A549 (cell line): ENCODE measurements around the gene PTPN12. TPM values are rescaled to one million over a fixed set of nuclear protein-coding genes. Genes with fewer than 3 reads are reported as not detected.
"Not testable (repeated sequence)": the region's sequence is repeated elsewhere in the genome, so short reads cannot be mapped to it uniquely, and the experiment has no call there.

Experiments
- ATAC-seq, 2 experiments: fragments of 200-7000 bp in 1 of 2; fragments of >200 bp in 1 of 2; cut with Nextera tagmentation in 1 of 2; cut with Tn5 transposase in 1 of 2; 3 replicates each; pipeline versions ENCODE4 v1.8.0 to v1.9.1; 2018 to 2020; ENCODE audit warnings: mild to moderate bottlenecking in 1 of 2, moderate library complexity in 1 of 2
- CTCF ChIA-PET: fragments of 300-600 bp; sonication (Branson Sonifier 250); formaldehyde crosslinking; extraction: SDS; loops from one replicate; lab custom pipeline; 2021; ENCODE audit warnings: antibody characterized with exemption, inconsistent platforms; lab: Yijun Ruan, JAX
- POLR2A ChIA-PET: fragments of 350-600 bp; formaldehyde crosslinking; extraction: SDS; loops from one replicate; lab custom pipeline; 2021; ENCODE audit warnings: antibody characterized with exemption, inconsistent platforms; lab: Yijun Ruan, JAX
- DNase-seq, 2 experiments: peaks; one replicate each; pipeline versions ENCODE4 v3.0.0 to v3.0.0-alpha.2; 2011 to 2016; ENCODE audit warnings: low read depth in 1 of 2, low spot score in 1 of 2
- FAIRE-seq: peaks from 2 replicates; lab custom pipeline; 2011; peaks lifted over from hg19 to GRCh38; lab: Jason Lieb, UNC
- H3K27ac ChIP-seq, 2 experiments: fragments of >200 bp; sonication (Bioruptor Twin); formaldehyde crosslinking; 3 replicates each; pipeline ENCODE4 v1.5.1; 2016 to 2017
- H3K4me1 ChIP-seq: fragments of >200 bp; sonication (Bioruptor Twin); formaldehyde crosslinking; 3 replicates; pipeline ENCODE4 v1.6.1; 2016
- H3K4me2 ChIP-seq: fragments of >200 bp; sonication (Bioruptor Twin); formaldehyde crosslinking; 3 replicates; pipeline ENCODE4 v1.6.1; 2016
- H3K4me3 ChIP-seq: fragments of >200 bp; sonication (Bioruptor Twin); formaldehyde crosslinking; 3 replicates; pipeline ENCODE4 v1.5.1; 2016
- H3K9me3 ChIP-seq: fragments of >200 bp; sonication (Bioruptor Twin); formaldehyde crosslinking; 3 replicates; pipeline ENCODE4 v1.6.1; 2016
- BHLHE40 ChIP-seq: IDR thresholded peaks from 2 replicates; pipeline ENCODE4 v1.6.1; 2012; ENCODE audit warnings: low read depth, low read length, inconsistent platforms
- CBX8 ChIP-seq: fragments of 200-600 bp; sonication (generic); IDR thresholded peaks from 2 replicates; pipeline ENCODE4 v1.6.1; 2016
- CEBPB ChIP-seq, 2 experiments: fragments of >200 bp in 1 of 2; sonication (Bioruptor Twin) in 1 of 2; formaldehyde crosslinking in 1 of 2; IDR thresholded peaks; 2 replicates each; pipeline ENCODE4 v1.6.1; 2012 to 2016
- CHD2 ChIP-seq: fragments of 150-350 bp; IDR thresholded peaks from 2 replicates; pipeline ENCODE4 v1.6.1; 2014; ENCODE audit warnings: low read length; ENCODE audit not compliant: partially characterized antibody
- EHF ChIP-seq: fragments of 250-450 bp; sonication (Bioruptor Pico); IDR thresholded peaks from 2 replicates; pipeline ENCODE4 v1.5.0; 2020; ENCODE audit warnings: mild to moderate bottlenecking
- ESRRA ChIP-seq: fragments of 150-350 bp; IDR thresholded peaks from 2 replicates; pipeline ENCODE4 v1.6.1; 2014; ENCODE audit warnings: mild to moderate bottlenecking, low read length, borderline replicate concordance
- FOSB ChIP-seq: fragments of 250-450 bp; sonication (Bioruptor Pico); IDR thresholded peaks from 2 replicates; pipeline ENCODE4 v1.5.0; 2020; ENCODE audit warnings: mild to moderate bottlenecking, moderate library complexity
- FOSL2 ChIP-seq, 2 experiments: fragments of 450-650 bp in 1 of 2; fragments of >200 bp in 1 of 2; sonication (Bioruptor Twin) in 1 of 2; formaldehyde crosslinking; IDR thresholded peaks; 2 replicates each; pipeline versions ENCODE4 v1.5.0 to v1.6.1; 2016 to 2020; ENCODE audit warnings: mild to moderate bottlenecking in 1 of 2, moderate library complexity in 1 of 2
- FOXS1 ChIP-seq: fragments of 250-450 bp; sonication (Bioruptor Pico); IDR thresholded peaks from 2 replicates; pipeline ENCODE4 v1.5.0; 2020; ENCODE audit warnings: mild to moderate bottlenecking, moderate library complexity
- HOXA7 ChIP-seq: fragments of 250-450 bp; sonication (Bioruptor Pico); IDR thresholded peaks from 2 replicates; pipeline ENCODE4 v1.5.0; 2020; ENCODE audit warnings: mild to moderate bottlenecking, moderate library complexity
- JUNB ChIP-seq: fragments of >200 bp; sonication (Bioruptor Twin); formaldehyde crosslinking; IDR thresholded peaks from 2 replicates; pipeline ENCODE4 v1.6.1; 2016
- KDM1A ChIP-seq: fragments of 200-600 bp; sonication (generic); IDR thresholded peaks from 2 replicates; pipeline ENCODE4 v1.6.1; 2016; ENCODE audit warnings: low read depth, mild to moderate bottlenecking
- MAFK ChIP-seq: fragments of 450-650 bp; IDR thresholded peaks from 2 replicates; pipeline ENCODE4 v1.6.1; 2014; ENCODE audit not compliant: partially characterized antibody
- MAZ ChIP-seq: fragments of 150-350 bp; IDR thresholded peaks from 2 replicates; pipeline ENCODE4 v1.6.1; 2014; ENCODE audit warnings: antibody characterized with exemption, low read depth, low read length, borderline replicate concordance
- MYC ChIP-seq: IDR thresholded peaks from 2 replicates; pipeline ENCODE4 v1.6.1; 2012; ENCODE audit warnings: mild to moderate bottlenecking, inconsistent platforms, low read length, improper control_type of control experiment, borderline replicate concordance
- POLR2AphosphoS2 ChIP-seq: conservative IDR thresholded peaks from 2 replicates; pipeline ENCODE4 v1.6.1; 2012; ENCODE audit warnings: low read length, improper control_type of control experiment, inconsistent platforms
- RARB ChIP-seq: fragments of 250-450 bp; sonication (Bioruptor Pico); IDR thresholded peaks from 2 replicates; pipeline ENCODE4 v1.8.0; 2021; ENCODE audit warnings: mild to moderate bottlenecking, moderate library complexity
- RFX5 ChIP-seq: fragments of 450-650 bp; IDR thresholded peaks from 2 replicates; pipeline ENCODE4 v1.7.1; 2014; ENCODE audit warnings: antibody characterized with exemption, mild to moderate bottlenecking, moderate library complexity
- RNF2 ChIP-seq: fragments of 200-600 bp; sonication (generic); IDR thresholded peaks from 2 replicates; pipeline ENCODE4 v1.6.1; 2016; ENCODE audit warnings: low read depth, mild to moderate bottlenecking, antibody characterized with exemption, moderate library complexity, borderline replicate concordance
- SREBF2 ChIP-seq: fragments of 450-650 bp; IDR thresholded peaks from 2 replicates; pipeline ENCODE4 v1.6.1; 2014; ENCODE audit warnings: mild to moderate bottlenecking, moderate library complexity
- ZNF302 ChIP-seq: fragments of 250-450 bp; sonication (Bioruptor Pico); IDR thresholded peaks from 2 replicates; pipeline ENCODE4 v1.9.0; 2021; ENCODE audit warnings: inconsistent platforms, mild to moderate bottlenecking, moderate library complexity
- ZSCAN20 ChIP-seq: fragments of 250-450 bp; sonication (Bioruptor Pico); IDR thresholded peaks from 2 replicates; pipeline ENCODE4 v1.8.0; 2022; ENCODE audit warnings: mild to moderate bottlenecking, moderate library complexity
- WGBS: methylation state at CpG from one replicate; pipeline ENCODE4 v1.1.6; 2017; ENCODE audit errors: missing lambda C conversion rate; 5-methylcytosine and 5-hydroxymethylcytosine counted together
- polyA plus RNA-seq, 4 experiments: library from polyadenylated mRNA; depleted of rRNA in 3 of 4; stranded (reverse); fragments of >200 nt; fragmentation: RNase III in 1 of 4; extraction: RNeasy Plus Mini Kit Qiagen cat#74134 plus additional on column Dnase treatment in 1 of 4; gene quantifications; 2 replicates in 3 of 4; 3 replicates in 1 of 4; pipeline ENCODE4 v1.2.3, GENCODE V29; 2011 to 2017
- TF ChIP-seq, protein P1 (sequence below): fragments of 200-600 bp; sonication (generic); IDR thresholded peaks from 2 replicates; pipeline ENCODE4 v1.6.1; 2016; ENCODE audit warnings: antibody characterized with exemption, mild to moderate bottlenecking, moderate library complexity
- TF ChIP-seq, protein P2 (sequence below): fragments of 250-450 bp; sonication (Bioruptor Pico); IDR thresholded peaks from 2 replicates; pipeline ENCODE4 v1.5.0; 2020; ENCODE audit warnings: low read depth, mild to moderate bottlenecking, moderate library complexity
- TF ChIP-seq, protein P3 (sequence below): fragments of >200 bp; sonication (Bioruptor Twin); formaldehyde crosslinking; IDR thresholded peaks from 3 replicates; pipeline ENCODE4 v1.5.1; 2016
- TF ChIP-seq, protein P4 (sequence below): IDR thresholded peaks from 2 replicates; pipeline ENCODE4 v1.6.1; 2012

The PTPN12 gene
- polyA plus RNA-seq, 2 of the 4 experiments (the other 2 are of a cell fraction): 76.3 to 105 TPM

DNA sequence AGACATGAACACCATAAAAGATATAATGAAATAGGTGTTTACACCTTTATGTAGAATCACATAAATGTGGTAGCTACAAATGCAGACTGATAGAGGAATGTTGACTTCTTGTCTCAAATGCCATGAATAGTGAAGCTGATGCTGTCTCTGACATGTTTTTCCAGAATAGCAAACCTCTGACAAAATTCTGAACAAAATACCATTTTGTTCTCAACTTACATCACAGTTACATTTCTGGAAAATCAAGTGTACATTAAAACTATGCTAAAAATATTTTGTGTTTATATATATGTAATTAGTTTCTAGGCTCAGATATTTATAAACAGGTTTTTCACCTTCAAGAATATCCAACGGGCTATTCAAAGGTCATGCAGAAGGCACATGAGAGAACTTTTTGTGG, 16.8 kb upstream of the PTPN12 start:
- H3K4me1 ChIP-seq: peaks cover 6% of the 10 kb centered on the region; the same call in 1 of the 3 replicates
- POLR2A ChIA-PET: no interaction called here
- FAIRE-seq (no peak), DNase-seq (no peak), ATAC-seq (no peak)
- no peak for TF ChIP-seq CBX8
- no peak overlapping the region for H3K4me2 ChIP-seq
- no peak overlapping the region for H3K27ac ChIP-seq
- 94% methylated on average over 1 of the region's 1 CpG for WGBS
- CTCF ChIA-PET: no interaction called here
- no peak overlapping the region for H3K4me3 ChIP-seq
- H3K9me3 ChIP-seq: no peaks in the 10 kb centered on the region

DNA sequence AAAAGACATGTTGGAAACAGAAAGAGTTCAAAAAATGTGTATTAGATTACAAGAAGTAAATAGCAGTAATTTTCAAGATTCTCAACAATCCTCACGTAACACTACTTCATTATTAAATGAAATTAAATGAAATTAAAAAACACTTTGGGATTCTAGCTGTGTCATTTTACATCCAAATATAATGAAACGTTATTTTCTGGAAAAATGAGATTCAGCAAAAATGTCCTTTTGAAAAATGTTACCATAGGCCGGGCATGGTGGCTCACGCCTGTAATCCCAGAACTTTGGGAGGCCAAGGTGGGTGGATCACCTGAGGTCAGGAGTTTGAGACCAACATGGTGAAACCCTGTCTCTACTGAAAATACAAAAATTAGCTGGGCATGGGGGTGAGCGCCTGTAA, 15.6 kb upstream of the PTPN12 start:
- ATAC-seq, POLR2A ChIA-PET, H3K4me2 ChIP-seq, H3K27ac ChIP-seq, DNase-seq, H3K4me3 ChIP-seq, CTCF ChIA-PET, FAIRE-seq, H3K4me1 ChIP-seq, H3K9me3 ChIP-seq: not testable (repeated sequence)
- 86% methylated on average over 5 of the region's 5 CpGs for WGBS
- peak; percentile 22 for TF ChIP-seq MAFK

DNA sequence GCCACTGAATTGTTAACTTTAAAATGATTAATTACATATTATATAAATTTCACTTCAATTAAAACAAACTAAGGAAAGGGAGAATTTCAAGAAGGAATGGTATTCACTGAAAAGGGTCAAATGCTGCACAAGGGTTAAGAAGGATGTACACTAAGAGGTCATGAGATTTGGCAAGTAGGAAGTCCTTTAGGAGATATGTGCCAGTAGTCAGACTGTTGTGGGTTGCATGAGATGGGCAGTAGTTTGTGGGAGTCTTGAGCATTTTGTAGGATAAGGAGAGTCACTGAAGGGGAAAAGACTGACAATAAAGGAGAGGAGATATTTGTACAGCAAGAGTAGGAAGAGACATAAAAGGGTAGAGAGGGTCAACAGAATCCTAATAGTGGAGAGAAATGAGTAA, 12.4 kb upstream of the PTPN12 start:
- ATAC-seq (no peak), FAIRE-seq (no peak)

DNA sequence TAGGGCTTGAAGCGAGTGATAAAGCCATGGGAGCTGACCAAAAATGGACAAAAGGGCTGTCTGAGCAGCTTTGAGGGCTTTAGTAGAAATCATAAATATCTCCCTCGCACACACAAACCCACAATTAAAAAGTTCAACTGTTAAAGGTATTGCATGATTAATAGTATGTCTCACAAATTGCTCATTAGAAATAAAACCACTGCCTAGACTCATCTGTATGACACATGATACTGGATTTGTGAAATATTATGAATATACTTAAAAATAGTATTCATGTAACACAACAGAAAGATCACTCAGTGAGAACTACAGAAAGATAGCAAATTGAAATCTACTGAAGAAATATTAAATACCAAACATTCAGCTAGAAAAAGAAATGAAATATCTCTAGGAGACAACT, 11.9 kb upstream of the PTPN12 start:
- Histone ChIP-seq H3K4me1 (no peaks in the 10 kb centered on the region), H3K4me3 (no peak overlapping the region), H3K9me3 (no peaks in the 10 kb centered on the region), H3K27ac (no peak overlapping the region), H3K4me2 (no peak overlapping the region)
- ATAC-seq (no peak), FAIRE-seq (no peak), DNase-seq (no peak)
- WGBS: 93% methylated on average over 2 of the region's 2 CpGs
- ChIA-PET POLR2A (interaction anchor here (1.3 kb wide), 1 partner anchor 11 kb away, joined by 4 read pairs; no protein-coding TSS in a partner anchor), CTCF (no interaction called here)
- no peak for TF ChIP-seq MAZ
- TF ChIP-seq KDM1A: no peak
- TF ChIP-seq FOSL2 (IDR thresholded peaks at IDR 0.05): no peak
- no peak for TF ChIP-seq FOSL2 (CRISPR knock-in tag; IDR thresholded peaks at IDR 0.05)
- TF ChIP-seq SREBF2: no peak
- no peak for TF ChIP-seq RARB (CRISPR knock-in tag)
- no peak for TF ChIP-seq HOXA7 (CRISPR knock-in tag)
- no peak for TF ChIP-seq POLR2AphosphoS2
- TF ChIP-seq, protein P1, sequence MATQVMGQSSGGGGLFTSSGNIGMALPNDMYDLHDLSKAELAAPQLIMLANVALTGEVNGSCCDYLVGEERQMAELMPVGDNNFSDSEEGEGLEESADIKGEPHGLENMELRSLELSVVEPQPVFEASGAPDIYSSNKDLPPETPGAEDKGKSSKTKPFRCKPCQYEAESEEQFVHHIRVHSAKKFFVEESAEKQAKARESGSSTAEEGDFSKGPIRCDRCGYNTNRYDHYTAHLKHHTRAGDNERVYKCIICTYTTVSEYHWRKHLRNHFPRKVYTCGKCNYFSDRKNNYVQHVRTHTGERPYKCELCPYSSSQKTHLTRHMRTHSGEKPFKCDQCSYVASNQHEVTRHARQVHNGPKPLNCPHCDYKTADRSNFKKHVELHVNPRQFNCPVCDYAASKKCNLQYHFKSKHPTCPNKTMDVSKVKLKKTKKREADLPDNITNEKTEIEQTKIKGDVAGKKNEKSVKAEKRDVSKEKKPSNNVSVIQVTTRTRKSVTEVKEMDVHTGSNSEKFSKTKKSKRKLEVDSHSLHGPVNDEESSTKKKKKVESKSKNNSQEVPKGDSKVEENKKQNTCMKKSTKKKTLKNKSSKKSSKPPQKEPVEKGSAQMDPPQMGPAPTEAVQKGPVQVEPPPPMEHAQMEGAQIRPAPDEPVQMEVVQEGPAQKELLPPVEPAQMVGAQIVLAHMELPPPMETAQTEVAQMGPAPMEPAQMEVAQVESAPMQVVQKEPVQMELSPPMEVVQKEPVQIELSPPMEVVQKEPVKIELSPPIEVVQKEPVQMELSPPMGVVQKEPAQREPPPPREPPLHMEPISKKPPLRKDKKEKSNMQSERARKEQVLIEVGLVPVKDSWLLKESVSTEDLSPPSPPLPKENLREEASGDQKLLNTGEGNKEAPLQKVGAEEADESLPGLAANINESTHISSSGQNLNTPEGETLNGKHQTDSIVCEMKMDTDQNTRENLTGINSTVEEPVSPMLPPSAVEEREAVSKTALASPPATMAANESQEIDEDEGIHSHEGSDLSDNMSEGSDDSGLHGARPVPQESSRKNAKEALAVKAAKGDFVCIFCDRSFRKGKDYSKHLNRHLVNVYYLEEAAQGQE: no peak
- no peak for TF ChIP-seq MAFK
- no peak for TF ChIP-seq ESRRA
- no peak for TF ChIP-seq CBX8
- TF ChIP-seq CHD2: no peak
- no peak for TF ChIP-seq RNF2

More for the DNA sequence above, 12.4 kb upstream of the PTPN12 start:
- Histone ChIP-seq H3K9me3 (no peaks in the 10 kb centered on the region), H3K4me2 (no peak overlapping the region), H3K27ac (no peak overlapping the region), H3K4me1 (no peaks in the 10 kb centered on the region), H3K4me3 (no peak overlapping the region)
- POLR2A ChIA-PET: interaction anchor here (1.3 kb wide), 1 partner anchor 11 kb away, joined by 4 read pairs; no protein-coding TSS in a partner anchor
- TF ChIP-seq RFX5 (no peak), FOSB (CRISPR knock-in tag) (no peak), MYC (no peak), CEBPB (IDR thresholded peaks at IDR 0.05) (no peak), FOXS1 (CRISPR knock-in tag) (no peak), SREBF2 (no peak), ZNF302 (CRISPR knock-in tag) (no peak), RNF2 (no peak), EHF (no peak), JUNB (no peak), MAZ (no peak), ZSCAN20 (CRISPR knock-in tag) (no peak), BHLHE40 (no peak)
- TF ChIP-seq, protein P2, sequence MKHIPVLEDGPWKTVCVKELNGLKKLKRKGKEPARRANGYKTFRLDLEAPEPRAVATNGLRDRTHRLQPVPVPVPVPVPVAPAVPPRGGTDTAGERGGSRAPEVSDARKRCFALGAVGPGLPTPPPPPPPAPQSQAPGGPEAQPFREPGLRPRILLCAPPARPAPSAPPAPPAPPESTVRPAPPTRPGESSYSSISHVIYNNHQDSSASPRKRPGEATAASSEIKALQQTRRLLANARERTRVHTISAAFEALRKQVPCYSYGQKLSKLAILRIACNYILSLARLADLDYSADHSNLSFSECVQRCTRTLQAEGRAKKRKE (CRISPR knock-in tag): no peak
- TF ChIP-seq, protein P3, sequence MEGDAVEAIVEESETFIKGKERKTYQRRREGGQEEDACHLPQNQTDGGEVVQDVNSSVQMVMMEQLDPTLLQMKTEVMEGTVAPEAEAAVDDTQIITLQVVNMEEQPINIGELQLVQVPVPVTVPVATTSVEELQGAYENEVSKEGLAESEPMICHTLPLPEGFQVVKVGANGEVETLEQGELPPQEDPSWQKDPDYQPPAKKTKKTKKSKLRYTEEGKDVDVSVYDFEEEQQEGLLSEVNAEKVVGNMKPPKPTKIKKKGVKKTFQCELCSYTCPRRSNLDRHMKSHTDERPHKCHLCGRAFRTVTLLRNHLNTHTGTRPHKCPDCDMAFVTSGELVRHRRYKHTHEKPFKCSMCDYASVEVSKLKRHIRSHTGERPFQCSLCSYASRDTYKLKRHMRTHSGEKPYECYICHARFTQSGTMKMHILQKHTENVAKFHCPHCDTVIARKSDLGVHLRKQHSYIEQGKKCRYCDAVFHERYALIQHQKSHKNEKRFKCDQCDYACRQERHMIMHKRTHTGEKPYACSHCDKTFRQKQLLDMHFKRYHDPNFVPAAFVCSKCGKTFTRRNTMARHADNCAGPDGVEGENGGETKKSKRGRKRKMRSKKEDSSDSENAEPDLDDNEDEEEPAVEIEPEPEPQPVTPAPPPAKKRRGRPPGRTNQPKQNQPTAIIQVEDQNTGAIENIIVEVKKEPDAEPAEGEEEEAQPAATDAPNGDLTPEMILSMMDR: no peak
- TF ChIP-seq, protein P4, sequence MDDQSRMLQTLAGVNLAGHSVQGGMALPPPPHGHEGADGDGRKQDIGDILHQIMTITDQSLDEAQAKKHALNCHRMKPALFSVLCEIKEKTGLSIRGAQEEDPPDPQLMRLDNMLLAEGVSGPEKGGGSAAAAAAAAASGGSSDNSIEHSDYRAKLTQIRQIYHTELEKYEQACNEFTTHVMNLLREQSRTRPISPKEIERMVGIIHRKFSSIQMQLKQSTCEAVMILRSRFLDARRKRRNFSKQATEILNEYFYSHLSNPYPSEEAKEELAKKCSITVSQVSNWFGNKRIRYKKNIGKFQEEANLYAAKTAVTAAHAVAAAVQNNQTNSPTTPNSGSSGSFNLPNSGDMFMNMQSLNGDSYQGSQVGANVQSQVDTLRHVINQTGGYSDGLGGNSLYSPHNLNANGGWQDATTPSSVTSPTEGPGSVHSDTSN: no peak
- DNase-seq: no peak
- CTCF ChIA-PET: no interaction called here
